ENCODE measurements around the gene KIF6.
A peak's percentile ranks its signal among the peaks of the same experiment; 100 is the strongest.

The KIF6 gene

GRCh38 chr6:39724787-39725631, at the start of gene KIF6 (continued):
- TF ChIP-seq ZNF311 (tag by site-specific recombination; IDR thresholded peaks at IDR 0.05; ENCODE audit: borderline replicate concordance) (no peak), KLF8 (tag by site-specific recombination; IDR thresholded peaks at IDR 0.05) (peak; percentile 31; the same call in 1 of the 2 replicates), OSR2 (tag by site-specific recombination; IDR thresholded peaks at IDR 0.05) (peak; percentile 29; the same call in 1 of the 2 replicates), ZFP3 (tag by site-specific recombination; IDR thresholded peaks at IDR 0.05; ENCODE audit: low read depth) (no peak)

- POLR2A ChIA-PET: no interaction called here
- Histone ChIP-seq H3K4me1 (ENCODE audit: control insufficient read depth, insufficient read depth, low read length) (peaks cover 2% of the 10 kb centered on the region; the same call in 1 of the 2 replicates), H3K9me3 (ENCODE audit: control insufficient read depth, insufficient read depth, low read depth, low read length) (no peaks in the 10 kb centered on the region), H3K4me3 (ENCODE audit: low read depth, low read length) (no peak overlapping the region), H3K36me3 (ENCODE audit: control insufficient read depth in 2 of 2, insufficient read depth in 1 of 2, low read length in 2 of 2) (no peaks in the 10 kb centered on the region), H3K27ac (ENCODE audit: extremely low read depth, low read depth, low read length) (no peak overlapping the region)
- CTCF ChIA-PET: interaction anchor here (1.8 kb wide), 1 partner anchor 14 kb away, joined by 5 read pairs; no protein-coding TSS in a partner anchor
- no peak for TF ChIP-seq ZNF416 (tag by site-specific recombination; IDR thresholded peaks at IDR 0.05)
- TF ChIP-seq AEBP2 (tag by site-specific recombination; IDR thresholded peaks at IDR 0.05; ENCODE audit: borderline replicate concordance): no peak
- no peak for TF ChIP-seq ZNF791 (tag by site-specific recombination; IDR thresholded peaks at IDR 0.05)
- no peak for TF ChIP-seq GLIS1 (tag by site-specific recombination; IDR thresholded peaks at IDR 0.05)
- TF ChIP-seq ZNF596 (tag by site-specific recombination; IDR thresholded peaks at IDR 0.05): no peak
- TF ChIP-seq PATZ1 (tag by site-specific recombination; IDR thresholded peaks at IDR 0.05): no peak
- TF ChIP-seq ZNF513 (tag by site-specific recombination; IDR thresholded peaks at IDR 0.05): no peak
- TF ChIP-seq ZNF623 (tag by site-specific recombination; IDR thresholded peaks at IDR 0.05): no peak
- TF ChIP-seq ZBTB44 (tag by site-specific recombination; IDR thresholded peaks at IDR 0.05): no peak
- no peak for TF ChIP-seq ZNF398 (tag by site-specific recombination; IDR thresholded peaks at IDR 0.05)
- no peak for TF ChIP-seq YY2 (tag by site-specific recombination; IDR thresholded peaks at IDR 0.05)
- no peak for TF ChIP-seq GFI1B (tag by site-specific recombination; IDR thresholded peaks at IDR 0.05)
- no peak for TF ChIP-seq ZNF561 (tag by site-specific recombination; IDR thresholded peaks at IDR 0.05; ENCODE audit: borderline replicate concordance)
- TF ChIP-seq SP7 (tag by site-specific recombination; IDR thresholded peaks at IDR 0.05): no peak
- no peak for TF ChIP-seq ZNF548 (tag by site-specific recombination; IDR thresholded peaks at IDR 0.05)
These were observed 48.6 kb upstream of the KIF6 start for GRCh38 chr6:39773782-39774181.
